ENCODE results near the gene BHLHE41. TPM values are rescaled to one million over a fixed set of nuclear protein-coding genes. Genes with fewer than 3 reads are reported as not detected.

Gene BHLHE41
- total and polyA plus RNA-seq, 4 donors = 4.3 to 49.9 (median 9.1) TPM

GRCh38 chr12:26121323-26122060, 3.3 kb downstream of the BHLHE41 start:
- WGBS, 2 donors = 23 to 26% methylated on average over 15 of the region's 15 CpGs
- intact Hi-C loops (cut with DNase I) = loop anchor here (5.0 to 10.0 kb wide), 3 partner anchors 76 to 303 kb away; partner anchors contain the start of gene SSPN (in 1 of the 2)
- Histone ChIP-seq H3K4me3 (ENCODE audit: low read length in 2 of 2) (peak overlapping the region; percentile 96 to 97), H3K9me3 (ENCODE audit: control insufficient read depth, low read length) (no peaks in the 10 kb centered on the region), H3K27me3 (ENCODE audit: control insufficient read depth in 1 of 2, insufficient read depth in 2 of 2, low read length in 1 of 2) (no peaks in the 10 kb centered on the region), H3K4me1 (ENCODE audit: control insufficient read depth in 1 of 2, insufficient read depth in 2 of 2, low read length in 2 of 2) (no peaks in the 10 kb centered on the region), H3K27ac (ENCODE audit: low read depth in 1 of 2, low read length in 2 of 2) (peak overlapping the region; percentile 68 to 90), H3K36me3 (ENCODE audit: control insufficient read depth in 1 of 2, insufficient read depth in 2 of 2, low read length in 1 of 2) (no peaks in the 10 kb centered on the region)
- ATAC-seq (ENCODE audit: low FRiP score) = no peak
- DNase-seq = no peak

GRCh38 chr12:26120561-26121274, 4.1 kb downstream of the BHLHE41 start:
- Histone ChIP-seq H3K9me3 (ENCODE audit: control insufficient read depth, low read length) (no peaks in the 10 kb centered on the region), H3K36me3 (ENCODE audit: control insufficient read depth in 1 of 2, insufficient read depth in 2 of 2, low read length in 1 of 2) (no peaks in the 10 kb centered on the region), H3K4me3 (ENCODE audit: low read length in 2 of 2) (no peak overlapping the region), H3K27me3 (ENCODE audit: control insufficient read depth in 1 of 2, insufficient read depth in 2 of 2, low read length in 1 of 2) (no peaks in the 10 kb centered on the region), H3K4me1 (ENCODE audit: control insufficient read depth in 1 of 2, insufficient read depth in 2 of 2, low read length in 2 of 2) (no peaks in the 10 kb centered on the region), H3K27ac (ENCODE audit: low read depth in 1 of 2, low read length in 2 of 2) (peak overlapping the region; percentile 32 to 35)
- DNase-seq (no peak), ATAC-seq (ENCODE audit: low FRiP score) (no peak)
- WGBS, 2 donors = 37 to 44% methylated on average over 4 of the region's 4 CpGs
- intact Hi-C loops (cut with DNase I) = loop anchor here (5.0 to 10.0 kb wide), 3 partner anchors 77 to 304 kb away; partner anchors contain the start of gene SSPN (in 1 of the 2)

- no peaks in the 10 kb centered on the region for H3K4me1 ChIP-seq (ENCODE audit: control insufficient read depth in 1 of 2, insufficient read depth in 2 of 2, low read length in 2 of 2)
- H3K27ac ChIP-seq (ENCODE audit: low read depth in 1 of 2, low read length in 2 of 2) = no peak overlapping the region
- 8 to 21% methylated on average over 2 of the region's 2 CpGs for WGBS, 2 donors
- H3K9me3 ChIP-seq (ENCODE audit: control insufficient read depth, low read length) = no peaks in the 10 kb centered on the region
- no peaks in the 10 kb centered on the region for H3K27me3 ChIP-seq (ENCODE audit: control insufficient read depth in 1 of 2, insufficient read depth in 2 of 2, low read length in 1 of 2)
- H3K4me3 ChIP-seq (ENCODE audit: low read length in 2 of 2) = no peak overlapping the region
- no peak for ATAC-seq (ENCODE audit: low FRiP score)
- intact Hi-C loops (cut with DNase I) = loop anchor here (5.0 to 10.0 kb wide), 2 partner anchors 155 to 493 kb away; no protein-coding TSS in a partner anchor
- no peaks in the 10 kb centered on the region for H3K36me3 ChIP-seq (ENCODE audit: control insufficient read depth in 1 of 2, insufficient read depth in 2 of 2, low read length in 1 of 2)
- DNase-seq = no peak
Observed at GRCh38 chr12:26119391-26119989, 5.3 kb downstream of the BHLHE41 start.

- WGBS, 2 donors = 79 to 87% methylated on average over 4 of the region's 4 CpGs
- no peaks in the 10 kb centered on the region for H3K4me1 ChIP-seq (ENCODE audit: control insufficient read depth in 1 of 2, insufficient read depth in 2 of 2, low read length in 2 of 2)
- intact Hi-C loops (cut with DNase I) = loop anchor here (5.0 to 10.0 kb wide), 2 partner anchors 154 to 494 kb away; no protein-coding TSS in a partner anchor
Observed at GRCh38 chr12:26118308-26118707, 6.5 kb downstream of the BHLHE41 start.

GRCh38 chr12:26116829-26117715, 7.8 kb downstream of the BHLHE41 start:
- intact Hi-C loops (cut with DNase I) = loop anchor here (5.0 to 10.0 kb wide), 2 partner anchors 152 to 495 kb away; no protein-coding TSS in a partner anchor
- 73 to 79% methylated on average over 6 of the region's 6 CpGs for WGBS, 2 donors
- no peaks in the 10 kb centered on the region for H3K9me3 ChIP-seq (ENCODE audit: control insufficient read depth, low read length)
- DNase-seq (no peak), ATAC-seq (ENCODE audit: low FRiP score) (no peak)
- no peaks in the 10 kb centered on the region for H3K27me3 ChIP-seq (ENCODE audit: control insufficient read depth in 1 of 2, insufficient read depth in 2 of 2, low read length in 1 of 2)
- no peaks in the 10 kb centered on the region for H3K4me1 ChIP-seq (ENCODE audit: control insufficient read depth in 1 of 2, insufficient read depth in 2 of 2, low read length in 2 of 2)
- H3K36me3 ChIP-seq (ENCODE audit: control insufficient read depth in 1 of 2, insufficient read depth in 2 of 2, low read length in 1 of 2) = no peaks in the 10 kb centered on the region
- no peak overlapping the region for H3K4me3 ChIP-seq (ENCODE audit: low read length in 2 of 2)
- no peak overlapping the region for H3K27ac ChIP-seq (ENCODE audit: low read depth in 1 of 2, low read length in 2 of 2)

More at GRCh38 chr12:26118308-26118707, 6.5 kb downstream of the BHLHE41 start:
- Histone ChIP-seq H3K27me3 (ENCODE audit: control insufficient read depth in 1 of 2, insufficient read depth in 2 of 2, low read length in 1 of 2) (no peaks in the 10 kb centered on the region), H3K4me3 (ENCODE audit: low read length in 2 of 2) (no peak overlapping the region), H3K36me3 (ENCODE audit: control insufficient read depth in 1 of 2, insufficient read depth in 2 of 2, low read length in 1 of 2) (no peaks in the 10 kb centered on the region), H3K9me3 (ENCODE audit: control insufficient read depth, low read length) (no peaks in the 10 kb centered on the region), H3K27ac (ENCODE audit: low read depth in 1 of 2, low read length in 2 of 2) (no peak overlapping the region)
- DNase-seq (no peak), ATAC-seq (ENCODE audit: low FRiP score) (no peak)

- WGBS, 2 donors = 28 to 34% methylated on average over 13 of the region's 13 CpGs
- H3K4me1 ChIP-seq (ENCODE audit: control insufficient read depth in 1 of 2, insufficient read depth in 2 of 2, low read length in 2 of 2) = no peaks in the 10 kb centered on the region
- H3K4me3 ChIP-seq (ENCODE audit: low read length in 2 of 2) = peak overlapping the region in 1 of 2 donors; percentile 12
- DNase-seq (no peak), ATAC-seq (ENCODE audit: low FRiP score) (no peak)
- peak overlapping the region; percentile 25 to 98 for H3K27ac ChIP-seq (ENCODE audit: low read depth in 1 of 2, low read length in 2 of 2)
- no peaks in the 10 kb centered on the region for H3K9me3 ChIP-seq (ENCODE audit: control insufficient read depth, low read length)
- no peaks in the 10 kb centered on the region for H3K36me3 ChIP-seq (ENCODE audit: control insufficient read depth in 1 of 2, insufficient read depth in 2 of 2, low read length in 1 of 2)
- no peaks in the 10 kb centered on the region for H3K27me3 ChIP-seq (ENCODE audit: control insufficient read depth in 1 of 2, insufficient read depth in 2 of 2, low read length in 1 of 2)
- intact Hi-C loops (cut with DNase I) = loop anchor here (5.0 to 10.0 kb wide), 3 partner anchors 150 to 497 kb away; no protein-coding TSS in a partner anchor
Observed at GRCh38 chr12:26114720-26115401, 10.0 kb downstream of the BHLHE41 start.

- H3K4me3 ChIP-seq (ENCODE audit: low read length in 2 of 2) = peak overlapping the region; percentile 36 to 60
- DNase-seq = peak; percentile 96 to 97
- ATAC-seq (ENCODE audit: low FRiP score) = peak; percentile 95
- H3K9me3 ChIP-seq (ENCODE audit: control insufficient read depth, low read length) = no peaks in the 10 kb centered on the region
- no peaks in the 10 kb centered on the region for H3K36me3 ChIP-seq (ENCODE audit: control insufficient read depth in 1 of 2, insufficient read depth in 2 of 2, low read length in 1 of 2)
- H3K4me1 ChIP-seq (ENCODE audit: control insufficient read depth in 1 of 2, insufficient read depth in 2 of 2, low read length in 2 of 2) = no peaks in the 10 kb centered on the region
- WGBS, 2 donors = 0 to 1% methylated on average over 57 to 72 of the region's 72 CpGs
- intact Hi-C loops (cut with DNase I) = loop anchor here in 1 of 2 donors (5.0 to 10.0 kb wide), 2 partner anchors 149 to 408 kb away; no protein-coding TSS in a partner anchor
- no peaks in the 10 kb centered on the region for H3K27me3 ChIP-seq (ENCODE audit: control insufficient read depth in 1 of 2, insufficient read depth in 2 of 2, low read length in 1 of 2)
- H3K27ac ChIP-seq (ENCODE audit: low read depth in 1 of 2, low read length in 2 of 2) = peak overlapping the region; percentile 86 to 98
Observed at GRCh38 chr12:26113853-26114719, 10.8 kb downstream of the BHLHE41 start.

Data from aorta (tissue), 5 donors.